ENCODE data around the gene NFS1.

DNA sequence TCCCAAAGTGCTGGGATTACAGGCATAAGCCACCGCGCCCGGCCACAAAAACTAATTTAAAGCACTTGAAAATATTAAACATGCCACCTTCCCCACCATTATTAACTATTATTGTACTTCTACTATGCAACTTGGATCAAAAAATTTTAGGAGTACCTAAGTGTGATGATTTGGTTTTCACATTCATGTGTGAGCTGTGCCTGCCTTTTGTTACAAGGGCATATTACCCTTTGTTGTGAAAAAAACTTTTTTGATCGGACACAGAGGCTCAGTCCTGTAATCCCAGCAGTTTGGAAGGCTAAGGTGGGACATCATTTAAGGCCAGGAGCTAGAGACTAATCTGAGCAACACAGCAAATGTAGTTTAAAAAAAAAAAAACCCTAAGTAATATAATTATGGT, 17.2 kb upstream of the NFS1 start:
- TF ChIP-seq, protein P1, sequence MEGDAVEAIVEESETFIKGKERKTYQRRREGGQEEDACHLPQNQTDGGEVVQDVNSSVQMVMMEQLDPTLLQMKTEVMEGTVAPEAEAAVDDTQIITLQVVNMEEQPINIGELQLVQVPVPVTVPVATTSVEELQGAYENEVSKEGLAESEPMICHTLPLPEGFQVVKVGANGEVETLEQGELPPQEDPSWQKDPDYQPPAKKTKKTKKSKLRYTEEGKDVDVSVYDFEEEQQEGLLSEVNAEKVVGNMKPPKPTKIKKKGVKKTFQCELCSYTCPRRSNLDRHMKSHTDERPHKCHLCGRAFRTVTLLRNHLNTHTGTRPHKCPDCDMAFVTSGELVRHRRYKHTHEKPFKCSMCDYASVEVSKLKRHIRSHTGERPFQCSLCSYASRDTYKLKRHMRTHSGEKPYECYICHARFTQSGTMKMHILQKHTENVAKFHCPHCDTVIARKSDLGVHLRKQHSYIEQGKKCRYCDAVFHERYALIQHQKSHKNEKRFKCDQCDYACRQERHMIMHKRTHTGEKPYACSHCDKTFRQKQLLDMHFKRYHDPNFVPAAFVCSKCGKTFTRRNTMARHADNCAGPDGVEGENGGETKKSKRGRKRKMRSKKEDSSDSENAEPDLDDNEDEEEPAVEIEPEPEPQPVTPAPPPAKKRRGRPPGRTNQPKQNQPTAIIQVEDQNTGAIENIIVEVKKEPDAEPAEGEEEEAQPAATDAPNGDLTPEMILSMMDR (IDR thresholded peaks at IDR 0.05) = no peak
- no peak for TF ChIP-seq ZFX (IDR thresholded peaks at IDR 0.05; ENCODE audit: borderline replicate concordance)

Data from 22Rv1 (cell line).